Inferior parietal cortex (tissue), 1 donor: ENCODE data around the gene UBA1.
"Not testable (repeated sequence)": the region's sequence is repeated elsewhere in the genome, so short reads cannot be mapped to it uniquely, and the experiment has no call there.

ENCODE experiments used
- DNase-seq: peaks from one replicate; pipeline ENCODE4 v3.0.0-alpha.2; 2016; ENCODE audit errors: extremely low spot score

Gene UBA1

DNA sequence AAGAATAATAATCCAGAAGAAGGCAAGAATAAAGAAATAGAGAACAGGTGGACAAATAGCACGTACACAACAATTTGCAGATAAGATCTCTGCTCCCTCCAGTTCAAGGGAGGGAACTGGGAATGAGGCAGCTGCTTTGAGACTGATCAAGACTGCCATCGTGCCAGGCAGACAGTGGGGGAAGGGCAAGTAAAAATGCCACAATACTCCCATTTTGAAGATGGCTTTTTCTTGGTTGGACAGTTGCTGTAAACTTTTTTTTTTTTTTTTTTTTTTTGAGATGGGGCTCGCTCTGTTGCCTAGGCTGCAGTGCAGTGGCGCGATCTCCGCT lies 56.4 kb downstream of the UBA1 start:
- no peak for DNase-seq

DNA sequence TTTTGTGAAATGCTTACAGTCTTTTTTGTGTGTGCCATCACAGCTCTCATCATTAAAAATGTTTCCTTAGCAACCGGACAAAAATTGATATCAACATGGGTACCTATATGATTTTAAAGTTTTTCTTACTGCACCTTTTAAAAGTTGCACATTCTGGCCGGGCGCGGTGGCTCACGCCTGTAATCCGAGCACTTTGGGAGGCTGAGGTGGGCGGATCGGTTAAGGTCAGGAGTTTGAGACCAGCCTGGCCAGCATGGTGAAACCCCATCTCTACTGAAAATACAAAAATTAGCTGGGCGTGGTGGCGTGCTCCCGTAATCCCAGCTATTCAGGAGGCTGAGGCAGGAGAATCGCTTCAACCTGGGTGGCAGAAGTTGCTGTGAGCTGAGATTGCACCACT lies 64.0 kb downstream of the UBA1 start:
- DNase-seq: not testable (repeated sequence)
